HG03378 (cell line): ENCODE results near the gene HTR1D.

Experiments used
- ATAC-seq: cut with Tn5 transposase; IDR thresholded peaks from one replicate; pipeline ENCODE4 v1.9.1; 2021; ENCODE audit warnings: mild to moderate bottlenecking, moderate library complexity; ENCODE audit not compliant: unreplicated experiment

HTR1D gene

DNA sequence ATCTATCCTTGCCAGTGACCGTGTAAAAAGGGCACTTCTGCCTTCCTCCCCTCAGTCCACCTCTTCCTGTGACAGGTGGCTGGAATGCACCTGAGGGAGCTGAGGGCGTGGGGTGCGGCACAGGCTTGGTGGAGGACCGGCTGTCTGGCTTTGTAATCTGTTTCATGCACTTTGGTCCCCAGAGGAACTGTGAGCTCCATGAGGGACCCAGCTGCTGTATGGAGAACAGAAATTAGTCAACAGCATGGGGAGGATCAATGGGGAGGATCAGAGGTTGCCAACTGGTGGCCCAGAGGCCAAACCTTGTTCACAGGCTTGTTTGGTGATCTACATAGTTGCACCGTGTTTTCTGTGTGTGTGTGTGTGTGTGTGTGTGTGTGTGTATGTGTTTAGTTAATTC lies 29.7 kb downstream of the HTR1D start:
- no peak for ATAC-seq

DNA sequence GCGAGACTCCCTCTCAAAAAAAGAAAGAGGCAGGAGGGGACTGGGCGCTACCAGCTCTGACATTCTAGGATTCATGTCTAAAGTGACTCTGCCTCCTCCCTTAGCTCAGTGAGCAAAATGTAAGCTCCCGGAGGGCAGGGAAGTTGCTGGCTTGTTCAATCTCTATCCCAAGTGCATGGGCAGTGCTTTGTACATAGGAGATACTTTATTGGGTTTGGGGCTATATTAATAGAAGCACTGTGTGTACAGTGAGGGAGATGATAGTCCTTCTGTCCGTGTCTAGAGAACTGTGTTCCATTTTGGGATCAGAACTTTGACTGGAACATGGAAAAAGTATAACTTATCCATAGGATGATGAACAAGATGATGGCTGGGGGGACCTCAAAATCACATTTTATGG lies 31.9 kb downstream of the HTR1D start:
- no peak for ATAC-seq

DNA sequence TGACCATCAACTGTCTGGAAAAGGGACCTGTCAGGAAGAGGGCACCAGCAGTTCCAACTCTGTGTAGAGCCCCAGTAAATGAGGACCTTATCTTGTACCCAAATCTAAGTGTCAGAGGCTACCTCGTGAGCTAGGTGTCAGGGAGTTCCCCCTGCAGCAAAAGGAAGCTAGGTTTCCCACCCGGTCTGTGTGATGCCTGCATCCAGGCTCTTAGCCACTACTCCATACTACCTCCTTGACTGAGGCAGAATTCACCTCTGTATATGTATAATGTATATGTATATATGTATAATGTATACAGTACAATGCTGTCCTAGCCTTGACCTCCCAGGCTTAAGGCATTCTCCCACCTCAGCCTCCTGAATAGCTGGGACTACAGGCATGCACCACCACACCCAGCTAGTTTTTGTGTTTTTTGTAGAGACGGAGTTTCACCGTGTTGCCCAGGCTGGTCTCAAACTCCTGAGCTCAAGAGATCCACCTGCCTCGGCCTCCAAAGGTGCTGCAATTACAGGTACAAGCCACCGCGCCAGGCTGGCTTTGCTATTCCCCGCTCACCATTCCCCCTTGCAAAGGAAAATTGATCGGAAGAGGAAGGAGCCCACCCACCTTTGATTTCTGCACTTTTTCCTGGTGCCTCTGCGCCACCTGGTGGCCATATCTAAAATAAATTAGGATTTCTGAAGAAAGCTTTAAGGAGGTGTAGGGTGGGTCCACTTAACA lies 32.9 kb downstream of the HTR1D start:
- no peak for ATAC-seq

DNA sequence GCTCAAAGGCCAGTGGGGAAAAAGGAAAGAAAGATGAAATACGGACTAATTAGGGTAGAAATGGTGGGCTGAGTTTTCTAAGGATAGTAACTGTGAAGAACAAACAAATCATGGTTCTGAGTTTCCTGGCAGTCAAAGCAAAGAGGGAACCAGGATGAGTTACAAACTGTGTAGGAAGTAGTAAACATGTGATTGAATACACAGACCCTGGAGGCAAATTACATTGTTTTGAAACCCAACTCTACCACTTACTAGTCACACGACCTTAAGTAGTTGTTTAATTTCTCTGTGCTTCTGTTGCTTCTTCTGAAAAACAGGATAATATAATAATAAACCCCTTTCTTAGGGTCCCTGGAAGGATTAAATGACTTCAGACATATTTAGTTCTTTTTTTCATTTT lies 37.4 kb downstream of the HTR1D start:
- no peak for ATAC-seq

DNA sequence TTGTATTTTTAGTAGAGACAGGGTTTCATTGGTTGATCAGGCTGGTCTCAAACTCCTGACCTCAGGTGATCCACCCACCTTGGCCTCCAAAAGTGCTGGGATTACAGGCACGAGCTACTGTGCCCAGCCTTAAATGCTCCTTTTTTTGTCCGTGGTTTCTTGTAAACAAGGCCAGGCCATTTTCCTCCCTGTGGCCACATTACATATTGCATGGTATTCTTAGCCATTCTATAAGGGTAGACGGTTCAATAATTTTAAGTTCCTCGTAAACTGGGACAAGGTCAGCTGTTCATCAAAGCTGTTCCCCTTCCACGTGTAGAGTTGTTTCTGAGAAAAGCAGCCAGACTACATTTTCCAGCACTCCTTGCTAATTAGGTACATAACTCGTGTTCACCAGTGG lies 38.4 kb downstream of the HTR1D start:
- no peak for ATAC-seq

DNA sequence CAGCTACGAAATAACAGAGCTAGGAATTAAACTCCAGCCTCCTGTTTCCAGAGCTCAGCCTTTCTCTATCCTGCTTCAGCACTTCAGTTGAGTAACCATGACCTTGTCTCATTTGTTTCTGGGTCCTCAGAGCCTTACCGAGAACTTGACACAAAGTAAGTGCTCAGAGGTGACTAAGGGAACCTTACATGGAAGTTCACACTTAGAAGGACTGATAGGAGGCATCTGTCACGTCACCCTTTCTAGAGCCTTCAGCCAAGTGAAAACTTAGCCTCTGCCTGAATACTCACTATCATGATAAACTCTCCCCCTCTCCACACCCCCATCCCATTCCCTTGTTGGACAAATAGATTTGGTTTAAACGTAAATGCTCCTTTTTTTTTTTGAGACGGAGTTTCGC lies 38.9 kb downstream of the HTR1D start:
- ATAC-seq, result no peak

DNA sequence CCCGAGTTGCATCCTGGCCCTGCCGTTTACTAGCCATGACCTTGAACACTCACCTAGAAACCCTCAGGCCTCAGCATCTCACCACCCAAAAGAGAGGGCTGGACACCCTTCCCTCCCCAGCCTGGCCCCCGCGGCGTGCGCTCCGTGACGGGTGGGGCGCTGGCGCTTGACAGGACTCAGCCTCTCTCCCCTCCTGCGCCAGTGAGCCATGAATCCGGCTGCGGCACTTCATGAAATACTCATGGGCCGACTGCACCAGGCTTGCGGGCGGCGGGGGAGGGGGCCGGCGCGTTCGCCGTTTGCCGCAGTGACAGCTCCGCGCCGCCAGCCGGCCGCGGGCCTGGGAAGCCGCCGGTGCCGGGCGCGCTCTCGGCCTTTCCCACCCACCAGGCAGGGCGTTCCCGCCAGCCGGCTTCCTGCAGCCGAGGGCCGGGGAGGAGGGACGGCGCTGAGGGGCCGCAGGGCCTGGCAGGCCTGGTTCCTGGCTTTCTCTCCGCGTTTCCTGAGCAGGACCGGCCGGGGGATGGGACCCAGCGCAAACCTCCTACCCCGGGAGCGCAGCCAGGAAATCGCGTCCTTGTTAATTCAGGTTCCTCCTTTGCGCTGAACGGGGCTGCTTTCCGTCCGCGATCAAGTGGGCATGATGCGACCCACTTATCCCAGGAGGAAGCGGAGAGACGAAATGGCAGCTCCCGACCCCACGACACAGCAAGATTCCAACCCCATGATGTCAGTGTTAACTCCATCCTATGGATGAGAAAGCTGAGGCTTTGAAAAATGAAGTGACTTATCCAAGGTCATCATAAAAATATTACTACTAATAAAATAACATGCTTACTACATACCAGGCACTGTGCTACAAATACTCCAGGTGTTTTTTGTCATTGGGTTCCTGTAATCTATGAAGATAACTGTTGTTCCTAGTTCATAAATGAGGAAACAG lies 39.6 kb downstream of the HTR1D start:
- no peak for ATAC-seq

DNA sequence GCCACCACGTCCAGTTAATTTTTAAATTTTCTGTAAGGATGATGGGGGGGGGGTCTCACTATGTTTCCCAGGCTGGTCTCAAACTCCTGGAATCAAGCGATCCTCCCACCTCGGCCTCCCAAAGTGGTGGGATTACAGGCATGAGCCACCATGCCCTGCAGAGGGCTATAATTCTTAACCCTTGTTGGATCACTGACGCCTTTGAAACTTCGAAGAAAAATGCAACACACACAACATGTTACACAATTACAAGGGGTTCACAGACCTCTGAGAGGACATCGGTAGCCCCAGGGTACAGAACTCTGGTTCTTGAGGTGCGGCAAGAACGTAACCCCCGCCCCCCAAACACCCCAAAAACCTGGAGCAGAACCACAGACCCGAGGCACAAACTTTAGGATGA lies 40.3 kb downstream of the HTR1D start:
- no peak for ATAC-seq

DNA sequence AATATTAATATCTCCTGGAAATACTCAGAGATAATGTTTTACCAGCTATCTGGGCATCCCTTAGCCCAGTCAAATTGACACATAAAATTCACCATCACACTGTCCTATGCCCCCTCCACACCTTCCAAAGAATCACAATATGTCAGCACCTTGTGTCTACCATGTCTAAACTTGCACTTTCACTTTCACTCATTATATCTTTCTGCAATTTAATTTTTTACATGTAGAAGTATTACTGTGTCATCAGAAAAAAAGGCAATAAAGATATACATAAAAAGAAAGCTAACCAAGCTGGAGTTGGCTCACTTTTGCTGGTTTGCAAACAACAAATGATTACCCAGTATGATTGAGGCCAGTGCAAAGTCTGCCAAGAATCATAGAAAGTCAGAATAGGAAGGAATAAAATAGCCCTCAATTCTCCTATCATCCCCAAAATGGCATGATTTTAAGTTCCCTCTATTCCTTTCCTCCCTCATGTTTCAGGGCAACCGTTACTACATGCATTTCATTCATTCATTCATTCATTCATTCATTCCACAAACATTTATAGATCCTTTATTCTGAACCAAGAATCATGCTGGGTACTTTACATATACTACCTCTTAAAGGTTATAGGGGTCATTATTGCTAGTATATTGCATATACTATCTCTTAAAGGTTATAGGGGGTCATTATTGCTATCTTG lies 42.7 kb downstream of the HTR1D start:
- ATAC-seq, result no peak

DNA sequence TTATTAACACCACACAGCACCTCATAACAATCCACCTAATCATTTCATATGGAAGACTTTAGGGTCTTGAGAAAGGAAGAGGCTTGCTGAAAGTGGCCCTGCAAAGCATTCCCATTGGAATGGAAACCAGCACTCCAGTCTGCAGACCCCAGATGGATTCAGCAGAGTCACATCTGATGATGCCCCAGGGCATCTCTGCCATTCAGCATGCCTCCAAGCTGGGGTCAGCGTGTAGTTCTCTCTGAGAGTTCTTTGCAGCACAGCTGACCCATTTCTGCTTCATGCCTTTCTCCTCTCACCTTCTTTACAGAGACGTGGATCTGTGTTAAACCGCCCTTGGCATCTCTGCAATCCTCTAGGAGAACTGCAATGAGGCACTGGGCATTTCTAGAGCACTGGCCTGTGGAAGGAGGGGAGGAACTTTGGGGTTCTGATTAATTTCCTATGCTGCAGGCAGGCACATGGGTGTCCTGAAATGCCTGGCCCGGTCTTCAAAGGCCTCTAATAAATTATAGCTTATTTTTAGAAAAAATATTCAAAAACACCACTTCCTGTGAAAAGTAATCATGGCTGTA lies 46.0 kb downstream of the HTR1D start:
- ATAC-seq, result no peak

DNA sequence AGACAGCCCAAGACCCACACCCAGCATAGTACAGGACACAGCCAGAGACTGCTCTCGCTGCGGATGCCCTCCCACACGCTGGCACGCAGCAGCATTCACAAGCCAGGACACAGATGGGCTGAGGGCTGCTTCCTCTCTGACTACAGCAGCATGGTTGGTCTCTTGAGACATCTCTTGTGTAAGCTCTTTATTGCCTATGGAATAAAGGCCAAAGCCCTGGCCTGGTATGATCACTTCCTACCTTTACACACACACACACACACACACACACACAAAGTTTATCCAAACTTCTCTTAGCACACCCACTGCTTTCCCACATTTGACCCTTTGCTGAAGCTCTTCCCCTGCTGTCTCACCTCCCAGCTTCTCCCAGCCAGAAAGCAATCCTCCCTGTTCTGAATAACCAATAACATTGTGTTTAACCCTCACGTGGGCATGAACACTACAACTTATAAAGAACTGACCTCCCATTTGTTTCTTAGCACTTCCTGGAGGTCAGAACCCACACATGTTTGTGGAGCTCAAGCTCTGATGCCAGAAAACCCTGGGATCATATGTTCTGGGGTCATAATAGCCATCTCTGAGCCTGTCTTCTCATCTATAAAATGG lies 47.5 kb downstream of the HTR1D start:
- ATAC-seq, result no peak

DNA sequence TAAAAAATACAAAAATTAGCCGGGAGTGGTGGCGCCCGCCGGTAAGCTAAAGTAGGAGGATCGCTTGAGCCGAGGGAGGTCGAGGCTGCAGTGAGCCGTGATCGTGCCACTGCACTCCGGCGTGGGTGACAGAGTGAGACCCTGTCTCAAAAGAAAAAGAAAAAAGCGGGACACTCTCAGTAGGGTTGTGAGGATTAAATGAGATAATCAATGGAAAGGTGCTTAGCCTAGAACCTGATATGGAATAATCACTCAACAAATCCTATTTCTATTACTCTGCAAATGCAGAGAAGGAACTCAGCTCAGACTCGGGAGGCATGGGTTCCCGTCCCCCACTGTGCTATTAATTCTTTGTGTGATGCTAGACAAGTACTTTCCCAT lies 48.1 kb downstream of the HTR1D start:
- ATAC-seq, result no peak

DNA sequence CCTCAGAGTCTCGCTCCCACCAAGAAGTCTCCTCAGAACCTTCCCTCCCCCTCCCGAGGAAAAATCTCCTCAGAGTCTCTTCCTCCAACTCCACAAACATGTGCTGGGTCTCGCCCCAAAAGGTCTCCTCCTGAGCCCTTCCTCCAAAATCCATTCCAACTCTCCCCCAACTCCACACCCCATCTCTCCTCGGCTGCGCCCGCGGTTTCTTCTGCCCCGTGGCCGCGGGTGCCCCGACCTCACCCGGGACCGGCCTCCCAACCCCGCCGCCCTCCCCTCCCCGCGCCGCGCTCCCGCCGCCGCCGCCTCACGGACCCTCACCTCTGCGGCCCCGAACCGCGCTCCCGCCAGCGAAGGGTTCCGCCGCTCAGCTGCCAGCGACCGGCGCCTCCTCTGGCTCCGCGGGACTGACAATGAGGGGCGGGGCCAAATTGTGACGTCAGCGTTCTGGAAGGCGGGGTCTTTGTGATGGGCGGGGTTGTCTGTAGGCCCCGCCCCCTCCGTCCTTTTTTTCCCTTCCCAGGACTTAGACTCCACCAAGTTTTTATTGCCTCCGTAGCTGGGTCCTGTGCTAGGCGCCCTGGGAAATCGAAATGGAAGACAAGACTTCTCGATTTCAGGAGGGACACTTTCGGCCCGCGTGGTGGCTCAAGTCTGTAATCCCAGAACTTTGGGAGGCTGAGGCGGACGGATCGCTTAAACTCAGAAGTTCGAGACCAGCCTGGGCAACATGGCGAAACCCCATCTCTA lies 48.7 kb downstream of the HTR1D start, which contains the start of gene LUZP1:
TSS of gene LUZP1 (minus strand) at position 412 of the 750 bp plus-strand sequence.
- peak; percentile 33 for ATAC-seq

DNA sequence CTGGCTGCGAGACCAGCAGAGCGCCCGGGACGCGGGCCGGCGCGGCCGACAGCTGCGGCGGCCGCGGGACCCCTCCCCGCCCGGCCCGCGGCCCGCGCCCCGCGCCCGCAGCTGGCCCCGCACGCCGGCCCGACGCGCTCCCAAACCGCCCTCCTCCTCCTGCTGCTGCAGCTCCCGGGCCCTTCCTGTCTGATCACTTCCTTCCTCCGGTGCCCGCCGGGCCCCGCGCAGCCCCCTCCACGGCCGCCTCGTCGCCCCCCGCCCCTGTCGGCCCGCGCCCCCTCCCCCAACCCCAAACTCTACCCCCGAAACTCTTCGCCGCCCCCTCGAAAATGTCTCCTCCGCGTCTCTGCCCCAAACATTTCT lies 49.2 kb downstream of the HTR1D start:
- ATAC-seq, result no peak

DNA sequence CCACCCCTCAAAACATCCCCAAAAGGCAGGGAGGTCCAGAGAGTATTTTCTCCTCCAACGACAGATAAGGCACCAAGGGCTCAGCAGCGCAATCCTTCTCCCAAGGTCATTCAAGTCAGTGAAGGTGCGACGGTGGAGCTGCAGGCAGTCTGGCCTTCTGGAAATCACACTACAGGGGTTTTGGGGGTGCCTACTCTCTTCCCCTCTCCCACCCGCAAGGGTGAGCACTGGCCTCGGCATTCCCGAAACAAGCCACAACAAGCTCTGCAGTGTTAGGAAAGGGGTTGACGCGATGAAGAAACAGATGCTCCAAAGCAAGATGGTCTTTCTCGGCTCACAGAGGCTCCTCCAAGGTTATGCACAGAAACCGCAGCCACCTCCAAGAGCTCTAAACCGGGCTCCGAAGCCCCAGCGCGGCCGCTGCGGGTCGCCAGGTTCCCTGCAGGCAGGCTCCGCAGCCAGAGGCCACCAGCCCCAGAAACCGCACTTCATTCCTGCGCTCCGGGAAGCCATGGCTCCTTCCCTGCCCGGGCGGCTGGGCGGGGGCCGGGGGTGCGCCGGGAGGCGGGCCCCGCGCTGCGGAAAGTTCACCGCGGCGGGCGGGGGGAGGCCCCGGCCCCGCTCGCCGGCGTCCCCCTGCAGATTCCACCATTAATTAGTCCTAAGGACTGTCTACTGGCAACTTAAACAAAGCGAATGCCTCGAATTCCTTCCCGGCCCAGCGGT lies 49.8 kb downstream of the HTR1D start:
- ATAC-seq, result no peak

DNA sequence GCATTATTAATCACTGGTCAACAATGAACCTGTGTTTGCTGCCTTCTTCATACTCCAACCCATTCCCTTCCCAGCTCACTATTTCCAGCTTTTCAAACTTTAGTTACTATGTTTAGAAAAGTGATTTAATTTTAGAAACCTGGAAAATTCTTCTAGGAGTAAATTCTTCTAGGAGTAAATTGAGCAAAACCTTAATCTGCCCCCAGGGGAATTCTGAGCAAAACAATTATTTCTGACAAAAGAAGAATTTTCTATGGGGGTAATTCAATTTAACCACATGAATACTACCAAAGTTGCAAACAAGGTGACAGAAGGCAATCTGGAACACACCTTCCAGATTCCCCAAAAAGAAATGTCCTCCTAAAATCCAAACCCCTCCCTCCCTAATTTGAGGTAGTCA lies 50.4 kb downstream of the HTR1D start:
- ATAC-seq, result no peak

DNA sequence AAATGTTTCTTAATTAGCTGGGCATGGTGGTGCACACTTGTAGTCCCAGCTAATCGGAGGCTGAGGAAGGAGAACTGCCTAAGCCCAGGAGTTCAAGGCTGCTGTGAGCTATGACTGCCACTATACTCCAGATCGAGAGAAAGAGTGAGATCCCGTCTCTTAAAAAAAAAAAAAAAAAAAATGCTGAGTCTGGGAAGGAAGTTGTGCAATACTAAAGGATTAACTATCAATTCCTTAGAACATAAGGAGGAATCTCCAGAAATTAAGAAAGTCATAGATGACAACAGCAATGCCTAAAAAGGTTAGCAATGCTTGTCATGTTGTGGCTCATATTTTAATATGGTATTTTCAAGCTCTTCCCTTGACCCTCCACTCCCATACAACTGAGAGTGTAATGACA lies 53.9 kb downstream of the HTR1D start:
- ATAC-seq, result no peak

DNA sequence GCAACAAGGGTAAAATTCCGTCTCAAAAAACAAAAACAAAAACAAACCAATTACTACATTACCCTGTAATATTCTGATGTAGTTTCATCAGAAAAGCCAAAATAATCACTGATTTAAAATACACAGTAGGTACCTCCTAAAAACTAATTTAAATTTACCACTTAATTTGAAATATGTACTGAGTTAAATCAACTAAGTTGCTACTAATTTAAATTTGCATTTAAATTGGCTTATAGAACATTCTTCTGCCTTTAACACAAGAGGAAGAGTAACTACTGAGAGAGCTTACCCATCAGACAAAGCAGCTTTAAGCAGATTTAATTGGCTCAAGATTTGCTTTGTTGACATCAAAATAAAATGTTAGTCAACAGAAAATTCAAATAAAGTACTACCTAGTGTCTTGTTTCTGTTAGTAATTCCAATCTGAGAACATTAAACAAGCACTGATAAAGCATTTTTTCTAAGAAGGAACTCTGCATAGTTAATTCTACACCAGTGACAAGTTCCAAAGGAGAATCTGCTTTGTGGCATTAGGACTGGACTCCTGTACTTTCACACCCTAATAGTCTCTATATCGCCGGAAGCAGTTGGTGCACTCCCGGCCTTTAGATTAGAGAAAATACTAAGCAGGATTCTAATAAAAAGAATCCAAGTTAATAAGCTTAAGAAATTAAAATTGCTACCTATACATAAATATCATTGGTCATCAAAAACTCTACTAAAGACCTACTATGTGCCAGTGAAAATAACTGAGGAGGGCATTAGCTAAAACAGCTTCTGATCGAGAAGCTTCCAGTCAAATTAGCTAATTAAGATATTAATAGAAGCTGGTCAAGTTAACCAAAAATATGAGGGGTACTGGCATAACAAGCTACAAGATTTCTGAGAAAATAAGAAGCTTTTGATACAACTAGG lies 57.1 kb downstream of the HTR1D start:
- ATAC-seq, result no peak

DNA sequence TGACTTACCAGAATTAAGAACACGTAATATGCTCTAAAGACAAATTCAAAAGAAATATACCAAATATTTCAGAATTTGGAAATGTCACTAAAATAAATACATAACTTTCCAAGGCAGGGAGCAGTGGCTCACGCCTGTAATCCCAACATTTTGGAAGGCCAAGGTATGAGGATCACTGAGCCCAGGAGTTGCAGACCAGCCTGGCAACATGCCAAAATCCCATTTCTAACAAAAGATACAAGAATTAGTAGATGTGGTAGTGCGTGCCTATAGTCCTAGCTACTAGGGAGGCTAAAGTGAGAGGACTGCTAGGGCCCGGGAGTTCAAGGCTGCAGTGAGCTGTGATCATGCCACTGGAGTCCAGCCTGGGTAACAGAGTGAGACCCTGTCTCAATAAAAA lies 60.4 kb downstream of the HTR1D start:
- ATAC-seq, result no peak
